HG03064 (cell line): ENCODE measurements around the gene PCGF2.
"Not testable (repeated sequence)": the region's sequence is repeated elsewhere in the genome, so short reads cannot be mapped to it uniquely, and the experiment has no call there.

ENCODE experiments used
- ATAC-seq: cut with Tn5 transposase; IDR thresholded peaks from one replicate; pipeline ENCODE4 v1.9.1; 2021; ENCODE audit warnings: low read depth; ENCODE audit not compliant: unreplicated experiment

PCGF2 gene

GRCh38 chr17:38748149-38748891 lies at the start of gene PCGF2:
TSS of gene PCGF2 (minus strand) at chr17:38748336. CDS start at chr17:38740402, 7,934 bp downstream.
- ATAC-seq = no peak

DNA sequence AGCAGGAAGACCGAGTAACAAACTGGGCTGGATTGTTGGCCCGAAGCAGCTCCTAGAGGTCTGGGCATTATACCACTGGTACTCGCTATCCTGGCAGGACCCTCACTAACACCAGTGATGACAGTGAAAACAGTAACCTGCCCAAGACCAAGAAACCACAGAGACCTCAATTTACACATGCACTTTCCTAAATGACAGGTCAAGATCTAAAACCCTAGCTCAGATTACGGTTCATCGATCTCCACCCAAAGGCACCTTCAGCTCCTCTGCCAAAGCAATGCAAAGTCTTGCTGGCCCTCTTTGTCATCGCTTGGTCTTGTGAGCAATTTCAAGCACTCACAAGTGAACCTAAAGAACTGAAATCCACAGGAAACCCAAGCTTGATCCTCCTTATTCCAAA lies 49.7 kb upstream of the PCGF2 start:
- ATAC-seq = no peak

- ATAC-seq = no peak
Observed at GRCh38 chr17:38797158-38797490, 49.0 kb upstream of the PCGF2 start.

- no peak for ATAC-seq
Observed at GRCh38 chr17:38796451-38797157, 48.5 kb upstream of the PCGF2 start.

DNA sequence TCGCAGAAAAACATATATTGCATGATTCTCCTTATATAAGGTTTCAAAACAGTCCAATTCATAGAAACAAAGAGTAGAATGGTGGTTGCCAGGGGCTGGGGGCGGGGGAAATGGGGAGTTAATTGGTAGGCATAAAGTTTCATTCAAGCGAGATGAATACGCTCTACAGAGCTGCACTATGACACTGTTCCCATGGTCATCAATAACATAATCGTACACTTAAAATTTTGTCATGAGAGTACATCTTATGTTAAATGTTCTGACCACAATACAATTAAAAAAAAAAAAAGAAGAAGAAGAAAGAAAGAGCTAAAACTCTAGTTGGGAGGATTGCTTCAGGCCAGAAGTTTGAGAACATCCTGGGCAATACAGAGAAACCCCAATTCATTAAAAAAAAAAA lies 46.1 kb upstream of the PCGF2 start:
- no peak for ATAC-seq

- ATAC-seq = no peak
Observed at GRCh38 chr17:38791162-38791561, 43.0 kb upstream of the PCGF2 start.

DNA sequence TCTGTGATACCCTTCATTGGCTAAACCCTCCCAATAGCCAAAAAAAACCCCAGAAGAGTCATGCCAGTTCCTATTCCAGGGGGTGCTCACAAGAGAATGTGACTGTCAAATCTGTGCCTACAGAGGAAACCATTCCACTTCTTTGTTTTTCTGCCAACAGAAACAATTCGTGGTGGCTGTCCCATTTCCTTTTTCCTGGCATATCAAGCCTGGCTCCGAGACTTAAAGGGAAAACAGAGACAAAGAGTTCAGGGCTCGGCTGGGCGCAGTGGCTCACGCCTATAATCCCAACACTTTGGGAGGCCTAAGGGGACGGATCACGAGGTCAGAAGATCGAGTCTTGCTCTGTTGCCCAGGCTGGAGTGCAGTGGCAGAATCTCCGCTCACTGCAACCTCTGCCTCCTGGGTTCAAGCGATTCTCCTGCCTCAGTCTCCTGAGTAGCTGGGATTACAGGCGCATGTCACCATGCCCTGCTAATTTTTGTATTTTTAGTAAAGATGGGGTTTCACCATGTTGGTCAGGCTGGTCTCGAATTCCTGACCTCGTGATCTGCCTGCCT lies 42.1 kb upstream of the PCGF2 start:
- not testable (repeated sequence) for ATAC-seq

- ATAC-seq = no peak
Observed at GRCh38 chr17:38789185-38789584, 41.0 kb upstream of the PCGF2 start.

- not testable (repeated sequence) for ATAC-seq
Observed at GRCh38 chr17:38787999-38788398, 39.9 kb upstream of the PCGF2 start.

- no peak for ATAC-seq
Observed at GRCh38 chr17:38786372-38786771, 38.2 kb upstream of the PCGF2 start.

DNA sequence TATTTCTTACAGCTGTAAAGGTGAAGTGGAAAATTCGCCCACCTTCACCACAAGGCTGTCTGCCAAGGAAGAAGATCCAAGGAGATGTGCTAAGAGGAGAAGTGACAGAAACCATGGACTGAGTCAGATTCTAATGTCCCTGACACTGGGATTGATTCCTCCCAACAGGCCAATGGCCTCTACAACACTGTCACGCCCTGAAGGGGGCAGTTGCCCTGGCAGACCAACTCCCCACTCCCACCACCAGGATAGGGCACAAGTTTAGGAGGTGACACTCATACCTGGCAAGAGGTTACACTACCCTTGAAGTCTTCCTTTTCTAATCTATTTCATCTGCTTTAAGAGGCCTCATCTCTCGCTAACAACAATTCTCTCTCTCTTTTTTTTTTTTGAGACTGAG lies 35.1 kb upstream of the PCGF2 start:
- no peak for ATAC-seq

DNA sequence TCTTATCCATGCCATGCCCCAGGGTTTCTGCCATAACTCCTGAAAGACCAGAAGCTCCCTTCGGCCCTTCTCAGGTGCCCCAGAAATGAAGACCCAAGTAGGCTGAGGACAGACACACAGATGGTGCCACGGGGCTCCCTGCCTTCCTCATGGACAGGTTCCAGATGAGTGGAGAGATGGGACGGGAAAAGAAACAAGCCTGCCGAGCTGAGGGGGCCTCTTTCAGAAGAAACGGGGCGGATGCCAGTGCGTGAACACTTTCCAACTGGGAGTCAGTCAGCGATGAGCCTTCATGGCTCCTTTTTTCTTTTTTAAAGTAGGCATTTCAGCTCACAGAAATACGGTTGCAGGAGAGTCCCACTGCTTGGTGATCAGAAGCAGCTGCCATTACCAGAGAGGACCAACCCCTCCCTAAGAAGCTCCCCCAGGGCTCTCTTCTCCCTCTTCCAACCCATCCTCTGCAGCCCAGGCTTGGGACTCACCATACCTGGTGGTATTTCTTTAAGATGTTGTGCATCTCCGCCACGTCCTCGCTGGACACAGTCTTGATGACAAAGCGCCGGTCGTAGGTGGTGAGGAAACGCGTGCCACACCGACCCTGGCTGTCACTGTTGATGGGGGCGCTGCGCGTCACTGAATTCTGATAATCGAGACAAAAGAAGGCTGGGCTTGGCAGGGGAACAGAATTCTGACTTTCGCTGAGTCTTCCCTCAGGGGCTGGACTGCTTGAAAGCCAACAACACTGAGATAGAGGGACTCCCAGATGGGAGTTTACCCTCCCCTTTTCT lies 32.0 kb upstream of the PCGF2 start:
- no peak for ATAC-seq

GRCh38 chr17:38777641-38778250 lies 29.6 kb upstream of the PCGF2 start:
- no peak for ATAC-seq

DNA sequence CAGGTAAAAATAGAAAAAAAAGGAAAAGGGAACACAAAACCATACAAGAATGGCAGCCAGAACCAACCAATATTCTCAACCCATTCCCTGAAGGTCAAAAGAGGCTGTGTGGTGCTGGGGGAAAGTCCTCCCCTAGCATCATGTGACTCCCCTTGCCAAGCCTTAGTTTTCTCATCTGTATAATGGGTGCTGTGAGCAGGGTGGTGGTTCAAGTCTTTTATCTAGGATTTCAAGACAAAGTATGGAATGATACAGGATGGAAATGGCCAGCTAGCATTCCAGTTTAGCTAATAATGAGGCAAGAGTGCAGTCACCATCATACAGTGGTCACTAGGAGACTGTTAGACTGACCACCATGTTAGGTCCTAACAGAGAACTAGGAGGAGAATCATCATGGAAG lies 25.1 kb upstream of the PCGF2 start:
- ATAC-seq = no peak

DNA sequence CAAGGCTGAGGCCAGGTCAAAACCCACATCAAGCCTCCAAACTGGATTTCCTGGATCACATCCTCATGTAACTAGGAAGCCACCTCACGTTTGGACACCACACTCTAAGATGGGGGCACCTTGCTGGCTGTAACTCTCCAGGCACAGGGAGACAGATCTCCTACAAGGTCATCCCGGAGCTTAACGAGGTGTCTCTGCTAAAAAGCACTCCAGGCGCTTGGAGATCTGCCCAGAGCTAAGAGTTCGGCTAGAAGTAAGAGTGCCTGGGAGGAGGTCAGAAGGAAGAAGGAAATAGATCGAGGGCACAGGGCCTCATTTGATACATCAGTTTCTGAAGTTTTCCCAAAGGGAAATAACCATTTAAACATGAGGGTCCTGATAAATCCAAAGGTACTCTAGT lies 20.3 kb upstream of the PCGF2 start:
- ATAC-seq = no peak

- ATAC-seq = no peak
Observed at GRCh38 chr17:38766341-38766740, 18.2 kb upstream of the PCGF2 start.

- ATAC-seq = no peak
Observed at GRCh38 chr17:38762231-38762630, 14.1 kb upstream of the PCGF2 start.

- no peak for ATAC-seq
Observed at GRCh38 chr17:38761612-38762011, 13.5 kb upstream of the PCGF2 start.

DNA sequence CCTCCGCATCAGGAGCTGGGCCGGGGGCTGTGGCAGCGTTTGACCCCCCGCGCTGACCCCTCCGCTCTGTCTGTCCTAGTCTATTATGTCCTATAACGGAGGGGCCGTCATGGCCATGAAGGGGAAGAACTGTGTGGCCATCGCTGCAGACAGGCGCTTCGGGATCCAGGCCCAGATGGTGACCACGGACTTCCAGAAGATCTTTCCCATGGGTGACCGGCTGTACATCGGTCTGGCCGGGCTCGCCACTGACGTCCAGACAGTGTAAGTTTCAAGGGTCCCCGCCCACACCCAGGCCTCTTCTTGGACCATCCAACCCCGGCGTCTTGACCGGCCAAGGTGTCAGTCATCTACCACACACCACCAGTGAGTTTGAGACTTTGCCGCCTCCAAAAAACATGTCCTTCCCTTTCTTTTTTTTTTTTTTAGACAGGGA lies 5.0 kb upstream of the PCGF2 start:
- ATAC-seq = no peak

GRCh38 chr17:38752308-38753070 lies 4.4 kb upstream of the PCGF2 start, which contains the start of gene PSMB3:
TSS of gene PSMB3 (plus strand) at chr17:38752741. CDS start at chr17:38752827, 86 bp downstream.
- peak; percentile 65 for ATAC-seq
